Measurements from ENCODE around the gene COASY. TPM values are rescaled to one million over a fixed set of nuclear protein-coding genes. Genes with fewer than 3 reads are reported as not detected.

COASY gene
- polyA plus RNA-seq, 3 donors, result 52.6 to 63.8 (median 57.9) TPM

GRCh38 chr17:42529061-42529460 lies 32.9 kb upstream of the COASY start:
- no peak overlapping the region for H3K9ac ChIP-seq (ENCODE audit: insufficient read depth, low read length, poor library complexity, severe bottlenecking)
- no peaks in the 10 kb centered on the region for H3K9me3 ChIP-seq (replicated peaks in 1 of 2; ENCODE audit: control insufficient read depth in 1 of 2, insufficient read depth in 1 of 2, low read length in 2 of 2)
- peaks cover 0 to 15% (median 2%) of the 10 kb centered on the region in 3 donors for H3K27me3 Mint-ChIP-seq (ENCODE audit: low read depth in 3 of 3)
- TF ChIP-seq, protein P1, sequence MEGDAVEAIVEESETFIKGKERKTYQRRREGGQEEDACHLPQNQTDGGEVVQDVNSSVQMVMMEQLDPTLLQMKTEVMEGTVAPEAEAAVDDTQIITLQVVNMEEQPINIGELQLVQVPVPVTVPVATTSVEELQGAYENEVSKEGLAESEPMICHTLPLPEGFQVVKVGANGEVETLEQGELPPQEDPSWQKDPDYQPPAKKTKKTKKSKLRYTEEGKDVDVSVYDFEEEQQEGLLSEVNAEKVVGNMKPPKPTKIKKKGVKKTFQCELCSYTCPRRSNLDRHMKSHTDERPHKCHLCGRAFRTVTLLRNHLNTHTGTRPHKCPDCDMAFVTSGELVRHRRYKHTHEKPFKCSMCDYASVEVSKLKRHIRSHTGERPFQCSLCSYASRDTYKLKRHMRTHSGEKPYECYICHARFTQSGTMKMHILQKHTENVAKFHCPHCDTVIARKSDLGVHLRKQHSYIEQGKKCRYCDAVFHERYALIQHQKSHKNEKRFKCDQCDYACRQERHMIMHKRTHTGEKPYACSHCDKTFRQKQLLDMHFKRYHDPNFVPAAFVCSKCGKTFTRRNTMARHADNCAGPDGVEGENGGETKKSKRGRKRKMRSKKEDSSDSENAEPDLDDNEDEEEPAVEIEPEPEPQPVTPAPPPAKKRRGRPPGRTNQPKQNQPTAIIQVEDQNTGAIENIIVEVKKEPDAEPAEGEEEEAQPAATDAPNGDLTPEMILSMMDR (IDR thresholded peaks at IDR 0.05), result no peak
- H3K79me2 ChIP-seq (ENCODE audit: insufficient read depth, low read length), result no peaks in the 10 kb centered on the region
- WGBS (ENCODE audit: insufficient coverage), result 0% methylated on average over 2 of the region's 3 CpGs
- no peaks in the 10 kb centered on the region for H3K36me3 ChIP-seq (replicated peaks in 1 of 2; ENCODE audit: control insufficient read depth in 1 of 2, insufficient read depth in 2 of 2, low read length in 2 of 2)
- no peak for DNase-seq
- no peak overlapping the region for H3K4me3 ChIP-seq (replicated peaks in 1 of 3; ENCODE audit: low read depth in 2 of 3, low read length in 3 of 3)
- H2AFZ ChIP-seq (ENCODE audit: insufficient read depth, low read depth, low read length, poor library complexity, severe bottlenecking), result no peak overlapping the region
- peaks cover 24 to 34% of the 10 kb centered on the region in 2 donors for H3K4me1 ChIP-seq (ENCODE audit: control insufficient read depth in 1 of 2, insufficient read depth in 2 of 2, low read length in 2 of 2)
- no peak overlapping the region for H3K4me3 Mint-ChIP-seq
- H3K27me3 ChIP-seq (ENCODE audit: control insufficient read depth in 2 of 2, insufficient read depth in 2 of 2, low read length in 2 of 2), result no peaks in the 10 kb centered on the region
- no peaks in the 10 kb centered on the region for H4K20me1 ChIP-seq (ENCODE audit: insufficient read depth, low read length)
- H3K27ac ChIP-seq (ENCODE audit: low read depth in 1 of 2, low read length in 2 of 2), result no peak overlapping the region
- no peak overlapping the region for H3K4me2 ChIP-seq (replicated peaks; ENCODE audit: extremely low read depth, low read length, poor library complexity, severe bottlenecking)
- peaks cover 0 to 2% (median 0%) of the 10 kb centered on the region in 7 donors for H3K9me3 Mint-ChIP-seq
- no peaks in the 10 kb centered on the region for H3K36me3 Mint-ChIP-seq
- peaks cover 32% of the 10 kb centered on the region for H3K4me1 Mint-ChIP-seq
- H3K27ac Mint-ChIP-seq, result no peak overlapping the region
- intact Hi-C loops (cut with micrococcal nuclease), result no loop called here

- Histone ChIP-seq H3K4me1 (ENCODE audit: control insufficient read depth in 1 of 2, insufficient read depth in 2 of 2, low read length in 2 of 2) (peaks cover 32 to 43% of the 10 kb centered on the region in 2 donors), H3K4me2 (replicated peaks; ENCODE audit: extremely low read depth, low read length, poor library complexity, severe bottlenecking) (no peak overlapping the region), H3K4me3 (replicated peaks in 1 of 3; ENCODE audit: low read depth in 2 of 3, low read length in 3 of 3) (no peak overlapping the region), H3K9ac (ENCODE audit: insufficient read depth, low read length, poor library complexity, severe bottlenecking) (no peak overlapping the region), H3K27me3 (ENCODE audit: control insufficient read depth in 2 of 2, insufficient read depth in 2 of 2, low read length in 2 of 2) (no peaks in the 10 kb centered on the region), H3K9me3 (replicated peaks in 1 of 2; ENCODE audit: control insufficient read depth in 1 of 2, insufficient read depth in 1 of 2, low read length in 2 of 2) (no peaks in the 10 kb centered on the region), H4K20me1 (ENCODE audit: insufficient read depth, low read length) (no peaks in the 10 kb centered on the region), H2AFZ (ENCODE audit: insufficient read depth, low read depth, low read length, poor library complexity, severe bottlenecking) (no peak overlapping the region), H3K79me2 (ENCODE audit: insufficient read depth, low read length) (no peaks in the 10 kb centered on the region), H3K36me3 (replicated peaks in 1 of 2; ENCODE audit: control insufficient read depth in 1 of 2, insufficient read depth in 2 of 2, low read length in 2 of 2) (no peaks in the 10 kb centered on the region), H3K27ac (ENCODE audit: low read depth in 1 of 2, low read length in 2 of 2) (no peak overlapping the region)
- DNase-seq, result no peak
- Mint-ChIP-seq H3K36me3 (no peaks in the 10 kb centered on the region), H3K27ac (peak overlapping the region in 1 of 7 donors; percentile 19), H3K9me3 (peaks cover 0 to 2% (median 0%) of the 10 kb centered on the region in 7 donors), H3K27me3 (ENCODE audit: low read depth in 3 of 3) (peaks cover 0 to 15% (median 0%) of the 10 kb centered on the region in 3 donors), H3K4me1 (peaks cover 39% of the 10 kb centered on the region), H3K4me3 (peak overlapping the region in 1 of 2 donors; percentile 42)
- intact Hi-C loops (cut with micrococcal nuclease), result no loop called here
- WGBS (ENCODE audit: insufficient coverage), result 100% methylated on average over 1 of the region's 2 CpGs
- TF ChIP-seq, protein P1 (IDR thresholded peaks at IDR 0.05), result no peak
Observed at GRCh38 chr17:42530952-42531454, 30.9 kb upstream of the COASY start.
